Esophagus squamous epithelium (tissue), 4 donors: Measurements from ENCODE around the gene VPS33A.

Experiments used
- POLR2A ChIP-seq, 4 donors: fragments of 450-650 bp; IDR thresholded peaks; one replicate each; pipeline ENCODE4 v1.6.1; 2017; ENCODE audit warnings: antibody characterized with exemption in 4 of 4, mild to moderate bottlenecking in 4 of 4, moderate library complexity in 3 of 4
- TF ChIP-seq, protein P1 (sequence below), 6 experiments: fragments of 450-650 bp in 4 of 6; fragments of 200-600 bp in 2 of 6; sonication (generic) in 2 of 6; IDR thresholded peaks; one replicate each; pipeline ENCODE4 v1.5.1; 2016 to 2019; ENCODE audit warnings: antibody characterized with exemption in 6 of 6, mild to moderate bottlenecking in 4 of 6, moderate library complexity in 4 of 6

DNA sequence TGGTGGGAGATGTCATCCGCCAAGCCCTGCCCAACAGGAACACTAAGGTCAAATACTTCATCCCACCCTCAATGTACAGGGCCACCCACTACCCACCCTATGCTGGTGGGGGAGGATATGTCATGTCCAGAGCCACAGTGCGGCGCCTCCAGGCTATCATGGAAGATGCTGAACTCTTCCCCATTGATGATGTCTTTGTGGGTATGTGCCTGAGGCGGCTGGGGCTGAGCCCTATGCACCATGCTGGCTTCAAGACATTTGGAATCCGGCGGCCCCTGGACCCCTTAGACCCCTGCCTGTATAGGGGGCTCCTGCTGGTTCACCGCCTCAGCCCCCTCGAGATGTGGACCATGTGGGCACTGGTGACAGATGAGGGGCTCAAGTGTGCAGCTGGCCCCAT is 59.3 kb downstream of the VPS33A start:
- TF ChIP-seq, protein P1, sequence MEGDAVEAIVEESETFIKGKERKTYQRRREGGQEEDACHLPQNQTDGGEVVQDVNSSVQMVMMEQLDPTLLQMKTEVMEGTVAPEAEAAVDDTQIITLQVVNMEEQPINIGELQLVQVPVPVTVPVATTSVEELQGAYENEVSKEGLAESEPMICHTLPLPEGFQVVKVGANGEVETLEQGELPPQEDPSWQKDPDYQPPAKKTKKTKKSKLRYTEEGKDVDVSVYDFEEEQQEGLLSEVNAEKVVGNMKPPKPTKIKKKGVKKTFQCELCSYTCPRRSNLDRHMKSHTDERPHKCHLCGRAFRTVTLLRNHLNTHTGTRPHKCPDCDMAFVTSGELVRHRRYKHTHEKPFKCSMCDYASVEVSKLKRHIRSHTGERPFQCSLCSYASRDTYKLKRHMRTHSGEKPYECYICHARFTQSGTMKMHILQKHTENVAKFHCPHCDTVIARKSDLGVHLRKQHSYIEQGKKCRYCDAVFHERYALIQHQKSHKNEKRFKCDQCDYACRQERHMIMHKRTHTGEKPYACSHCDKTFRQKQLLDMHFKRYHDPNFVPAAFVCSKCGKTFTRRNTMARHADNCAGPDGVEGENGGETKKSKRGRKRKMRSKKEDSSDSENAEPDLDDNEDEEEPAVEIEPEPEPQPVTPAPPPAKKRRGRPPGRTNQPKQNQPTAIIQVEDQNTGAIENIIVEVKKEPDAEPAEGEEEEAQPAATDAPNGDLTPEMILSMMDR (IDR thresholded peaks at IDR 0.05): no peak
- no peak for TF ChIP-seq POLR2A (IDR thresholded peaks at IDR 0.05)
